Neural progenitor cell (in vitro differentiated cells): ENCODE results near the gene THRSP.

ENCODE experiments used
- EZH2 ChIP-seq: fragments of 200-600 bp; sonication (generic); IDR thresholded peaks from 2 replicates; pipeline ENCODE4 v1.6.1; 2017; ENCODE audit warnings: antibody characterized with exemption, mild to moderate bottlenecking, moderate library complexity
- TF ChIP-seq, protein P1 (sequence below): fragments of 200-600 bp; sonication (generic); IDR thresholded peaks from 2 replicates; pipeline ENCODE4 v1.5.1; 2017; ENCODE audit warnings: antibody characterized with exemption, mild to moderate bottlenecking

DNA sequence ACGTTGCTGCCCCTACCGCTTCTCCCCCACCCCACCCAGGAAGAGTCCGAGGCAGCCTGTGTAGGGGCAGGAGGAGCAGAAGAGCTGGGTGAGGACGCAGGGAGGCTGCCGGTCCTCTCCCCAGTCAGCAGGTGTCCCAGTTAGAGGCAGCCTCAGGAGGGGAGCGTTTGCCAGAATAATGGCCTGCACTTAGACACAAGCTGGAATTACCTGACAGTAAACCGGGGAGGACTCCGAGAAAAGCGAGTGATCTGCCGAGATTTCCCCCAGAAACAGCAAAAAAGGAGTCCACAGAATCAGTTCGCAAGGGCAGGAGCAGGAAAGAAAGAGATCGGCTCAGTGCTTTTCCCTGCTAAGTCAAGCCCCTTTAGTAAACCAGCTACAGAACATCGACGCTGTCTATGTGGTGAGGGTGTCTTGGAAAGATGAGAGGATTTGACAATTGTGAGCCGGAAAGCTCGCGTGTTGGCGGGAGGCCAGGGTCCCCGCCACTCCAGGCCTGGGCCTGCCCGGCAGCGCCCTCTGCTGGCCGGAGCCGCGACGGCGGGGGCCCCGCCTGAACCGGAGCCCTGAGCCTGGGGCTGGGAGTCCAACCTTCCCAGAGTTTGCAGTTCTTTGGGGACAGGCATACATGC, 17.7 kb upstream of the THRSP start:
- TF ChIP-seq EZH2: no peak
- TF ChIP-seq, protein P1, sequence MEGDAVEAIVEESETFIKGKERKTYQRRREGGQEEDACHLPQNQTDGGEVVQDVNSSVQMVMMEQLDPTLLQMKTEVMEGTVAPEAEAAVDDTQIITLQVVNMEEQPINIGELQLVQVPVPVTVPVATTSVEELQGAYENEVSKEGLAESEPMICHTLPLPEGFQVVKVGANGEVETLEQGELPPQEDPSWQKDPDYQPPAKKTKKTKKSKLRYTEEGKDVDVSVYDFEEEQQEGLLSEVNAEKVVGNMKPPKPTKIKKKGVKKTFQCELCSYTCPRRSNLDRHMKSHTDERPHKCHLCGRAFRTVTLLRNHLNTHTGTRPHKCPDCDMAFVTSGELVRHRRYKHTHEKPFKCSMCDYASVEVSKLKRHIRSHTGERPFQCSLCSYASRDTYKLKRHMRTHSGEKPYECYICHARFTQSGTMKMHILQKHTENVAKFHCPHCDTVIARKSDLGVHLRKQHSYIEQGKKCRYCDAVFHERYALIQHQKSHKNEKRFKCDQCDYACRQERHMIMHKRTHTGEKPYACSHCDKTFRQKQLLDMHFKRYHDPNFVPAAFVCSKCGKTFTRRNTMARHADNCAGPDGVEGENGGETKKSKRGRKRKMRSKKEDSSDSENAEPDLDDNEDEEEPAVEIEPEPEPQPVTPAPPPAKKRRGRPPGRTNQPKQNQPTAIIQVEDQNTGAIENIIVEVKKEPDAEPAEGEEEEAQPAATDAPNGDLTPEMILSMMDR: peak; percentile 99
